Rectal smooth muscle tissue (tissue), 1 donor: ENCODE results near the gene CYP2J2.
"Not testable (repeated sequence)": the region's sequence is repeated elsewhere in the genome, so short reads cannot be mapped to it uniquely, and the experiment has no call there.

Source experiments
- H3K27ac ChIP-seq: one replicate; pipeline ENCODE4 v1.7.0; 2013; ENCODE audit warnings: low read depth, low read length, inconsistent platforms
- H3K27me3 ChIP-seq: one replicate; pipeline ENCODE4 v1.7.0; 2013; ENCODE audit warnings: low read length; ENCODE audit not compliant: control insufficient read depth, insufficient read depth
- H3K36me3 ChIP-seq: one replicate; pipeline ENCODE4 v1.7.0; 2013; ENCODE audit warnings: low read length; ENCODE audit not compliant: control insufficient read depth, insufficient read depth
- H3K4me1 ChIP-seq: one replicate; pipeline ENCODE4 v1.7.0; 2013; ENCODE audit warnings: low read length; ENCODE audit not compliant: control insufficient read depth, insufficient read depth
- H3K4me3 ChIP-seq: one replicate; pipeline ENCODE4 v1.7.0; 2013; ENCODE audit warnings: low read length
- H3K9ac ChIP-seq: one replicate; pipeline ENCODE4 v1.7.0; 2013; ENCODE audit warnings: low read length

The CYP2J2 gene

GRCh38 chr1:59915516-59915915 lies 11.1 kb downstream of the CYP2J2 start:
- Histone ChIP-seq H3K27me3 (no peaks in the 10 kb centered on the region), H3K36me3 (no peaks in the 10 kb centered on the region), H3K27ac (no peak overlapping the region), H3K9ac (no peak overlapping the region), H3K4me3 (no peak overlapping the region), H3K4me1 (no peaks in the 10 kb centered on the region)

GRCh38 chr1:59914791-59915286 lies 11.7 kb downstream of the CYP2J2 start:
- H3K4me1 ChIP-seq, H3K4me3 ChIP-seq, H3K27ac ChIP-seq, H3K27me3 ChIP-seq, H3K36me3 ChIP-seq, H3K9ac ChIP-seq: not testable (repeated sequence)

- Histone ChIP-seq H3K36me3 (no peaks in the 10 kb centered on the region), H3K27ac (no peak overlapping the region), H3K9ac (no peak overlapping the region), H3K27me3 (no peaks in the 10 kb centered on the region), H3K4me3 (no peak overlapping the region), H3K4me1 (no peaks in the 10 kb centered on the region)
These were observed 17.9 kb downstream of the CYP2J2 start for GRCh38 chr1:59908682-59909081.

GRCh38 chr1:59908084-59908483 lies 18.5 kb downstream of the CYP2J2 start:
- Histone ChIP-seq H3K27me3 (no peaks in the 10 kb centered on the region), H3K36me3 (no peaks in the 10 kb centered on the region), H3K9ac (no peak overlapping the region), H3K4me1 (no peaks in the 10 kb centered on the region), H3K27ac (no peak overlapping the region), H3K4me3 (no peak overlapping the region)

GRCh38 chr1:59906931-59907330 lies 19.6 kb downstream of the CYP2J2 start:
- H3K27ac ChIP-seq, result no peak overlapping the region
- H3K9ac ChIP-seq, result no peak overlapping the region
- no peaks in the 10 kb centered on the region for H3K27me3 ChIP-seq
- H3K36me3 ChIP-seq, result no peaks in the 10 kb centered on the region
- no peak overlapping the region for H3K4me3 ChIP-seq
- no peaks in the 10 kb centered on the region for H3K4me1 ChIP-seq

GRCh38 chr1:59903141-59903754 lies 23.3 kb downstream of the CYP2J2 start:
- Histone ChIP-seq H3K36me3 (no peaks in the 10 kb centered on the region), H3K4me1 (no peaks in the 10 kb centered on the region), H3K9ac (no peak overlapping the region), H3K27ac (no peak overlapping the region), H3K27me3 (no peaks in the 10 kb centered on the region), H3K4me3 (no peak overlapping the region)

GRCh38 chr1:59901770-59902388 lies 24.7 kb downstream of the CYP2J2 start:
- Histone ChIP-seq H3K36me3 (no peaks in the 10 kb centered on the region), H3K4me1 (no peaks in the 10 kb centered on the region), H3K27ac (no peak overlapping the region), H3K27me3 (no peaks in the 10 kb centered on the region), H3K4me3 (no peak overlapping the region), H3K9ac (no peak overlapping the region)

- Histone ChIP-seq H3K36me3 (no peaks in the 10 kb centered on the region), H3K4me1 (no peaks in the 10 kb centered on the region), H3K9ac (no peak overlapping the region), H3K27me3 (no peaks in the 10 kb centered on the region), H3K4me3 (no peak overlapping the region), H3K27ac (no peak overlapping the region)
These were observed 25.9 kb downstream of the CYP2J2 start for GRCh38 chr1:59900640-59901039.

- Histone ChIP-seq H3K4me3 (no peak overlapping the region), H3K9ac (no peak overlapping the region), H3K27me3 (no peaks in the 10 kb centered on the region), H3K4me1 (no peaks in the 10 kb centered on the region), H3K27ac (no peak overlapping the region), H3K36me3 (no peaks in the 10 kb centered on the region)
These were observed 27.6 kb downstream of the CYP2J2 start for GRCh38 chr1:59898927-59899326.

GRCh38 chr1:59897165-59897564 lies 29.4 kb downstream of the CYP2J2 start:
- H3K4me3 ChIP-seq, result no peak overlapping the region
- no peak overlapping the region for H3K9ac ChIP-seq
- no peaks in the 10 kb centered on the region for H3K4me1 ChIP-seq
- H3K36me3 ChIP-seq, result no peaks in the 10 kb centered on the region
- H3K27me3 ChIP-seq, result no peaks in the 10 kb centered on the region
- H3K27ac ChIP-seq, result no peak overlapping the region

- Histone ChIP-seq H3K4me3 (no peak overlapping the region), H3K4me1 (no peaks in the 10 kb centered on the region), H3K27me3 (no peaks in the 10 kb centered on the region), H3K9ac (no peak overlapping the region), H3K27ac (no peak overlapping the region), H3K36me3 (no peaks in the 10 kb centered on the region)
These were observed 33.4 kb downstream of the CYP2J2 start for GRCh38 chr1:59892841-59893811.

- Histone ChIP-seq H3K27ac (no peak overlapping the region), H3K4me1 (no peaks in the 10 kb centered on the region), H3K27me3 (no peaks in the 10 kb centered on the region), H3K4me3 (no peak overlapping the region), H3K36me3 (no peaks in the 10 kb centered on the region), H3K9ac (no peak overlapping the region)
These were observed 41.3 kb downstream of the CYP2J2 start for GRCh38 chr1:59885160-59885832.
